Vagina (tissue), 2 donors: ENCODE data around the gene MTUS2.

Source experiments
- POLR2A ChIP-seq, 2 donors: fragments of 450-650 bp; IDR thresholded peaks; one replicate each; pipeline ENCODE4 v1.6.1; 2017; ENCODE audit warnings: antibody characterized with exemption in 2 of 2, mild to moderate bottlenecking in 2 of 2, moderate library complexity in 2 of 2
- POLR2AphosphoS5 ChIP-seq, 2 donors: sonication (generic); formaldehyde crosslinking; IDR thresholded peaks; one replicate each; pipeline ENCODE4 v1.9.0; 2017; ENCODE audit warnings: antibody characterized with exemption in 2 of 2, mild to moderate bottlenecking in 2 of 2, low read depth in 1 of 2; ENCODE audit not compliant: insufficient read depth in 1 of 2
- TF ChIP-seq, protein P1 (sequence below), 3 experiments: fragments of 450-650 bp in 2 of 3; fragments of 200-600 bp in 1 of 3; sonication (generic) in 1 of 3; IDR thresholded peaks; one replicate each; pipeline ENCODE4 v1.5.1; 2017 to 2019; ENCODE audit warnings: antibody characterized with exemption in 3 of 3, mild to moderate bottlenecking in 2 of 3, moderate library complexity in 2 of 3

DNA sequence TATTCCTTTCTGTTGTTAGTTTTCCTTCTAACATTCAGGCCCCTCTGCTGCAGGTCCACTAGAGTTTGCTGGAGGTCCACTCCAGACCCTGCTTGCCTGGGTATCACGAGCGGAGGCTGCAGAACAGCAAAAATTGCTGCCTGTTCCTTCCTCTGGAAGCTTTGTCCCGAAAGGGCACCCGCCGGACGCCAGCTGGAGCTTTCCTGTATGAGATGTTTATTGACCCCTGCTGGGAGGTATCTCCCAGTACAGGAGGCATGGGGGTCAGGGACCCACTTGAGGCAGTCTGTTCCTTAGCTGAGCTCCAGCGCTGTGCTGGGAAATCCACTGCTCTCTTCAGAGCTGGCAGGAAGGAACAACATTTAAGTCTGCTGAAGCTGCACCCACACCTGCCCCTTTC is 516.2 kb downstream of the MTUS2 start:
- TF ChIP-seq, protein P1, sequence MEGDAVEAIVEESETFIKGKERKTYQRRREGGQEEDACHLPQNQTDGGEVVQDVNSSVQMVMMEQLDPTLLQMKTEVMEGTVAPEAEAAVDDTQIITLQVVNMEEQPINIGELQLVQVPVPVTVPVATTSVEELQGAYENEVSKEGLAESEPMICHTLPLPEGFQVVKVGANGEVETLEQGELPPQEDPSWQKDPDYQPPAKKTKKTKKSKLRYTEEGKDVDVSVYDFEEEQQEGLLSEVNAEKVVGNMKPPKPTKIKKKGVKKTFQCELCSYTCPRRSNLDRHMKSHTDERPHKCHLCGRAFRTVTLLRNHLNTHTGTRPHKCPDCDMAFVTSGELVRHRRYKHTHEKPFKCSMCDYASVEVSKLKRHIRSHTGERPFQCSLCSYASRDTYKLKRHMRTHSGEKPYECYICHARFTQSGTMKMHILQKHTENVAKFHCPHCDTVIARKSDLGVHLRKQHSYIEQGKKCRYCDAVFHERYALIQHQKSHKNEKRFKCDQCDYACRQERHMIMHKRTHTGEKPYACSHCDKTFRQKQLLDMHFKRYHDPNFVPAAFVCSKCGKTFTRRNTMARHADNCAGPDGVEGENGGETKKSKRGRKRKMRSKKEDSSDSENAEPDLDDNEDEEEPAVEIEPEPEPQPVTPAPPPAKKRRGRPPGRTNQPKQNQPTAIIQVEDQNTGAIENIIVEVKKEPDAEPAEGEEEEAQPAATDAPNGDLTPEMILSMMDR (IDR thresholded peaks at IDR 0.05), result no peak
- no peak for TF ChIP-seq POLR2AphosphoS5 (IDR thresholded peaks at IDR 0.05; ENCODE audit: insufficient read depth in 1 of 2, low read depth in 1 of 2)
- no peak for TF ChIP-seq POLR2A (IDR thresholded peaks at IDR 0.05)
